GM19467 (cell line): ENCODE results near the gene PKM.
A peak's percentile ranks its signal among the peaks of the same experiment; 100 is the strongest.

Experiments used
- ATAC-seq: cut with Tn5 transposase; IDR thresholded peaks from one replicate; pipeline ENCODE4 v1.9.1; 2021; ENCODE audit warnings: mild to moderate bottlenecking, moderate library complexity; ENCODE audit not compliant: unreplicated experiment

PKM gene

DNA sequence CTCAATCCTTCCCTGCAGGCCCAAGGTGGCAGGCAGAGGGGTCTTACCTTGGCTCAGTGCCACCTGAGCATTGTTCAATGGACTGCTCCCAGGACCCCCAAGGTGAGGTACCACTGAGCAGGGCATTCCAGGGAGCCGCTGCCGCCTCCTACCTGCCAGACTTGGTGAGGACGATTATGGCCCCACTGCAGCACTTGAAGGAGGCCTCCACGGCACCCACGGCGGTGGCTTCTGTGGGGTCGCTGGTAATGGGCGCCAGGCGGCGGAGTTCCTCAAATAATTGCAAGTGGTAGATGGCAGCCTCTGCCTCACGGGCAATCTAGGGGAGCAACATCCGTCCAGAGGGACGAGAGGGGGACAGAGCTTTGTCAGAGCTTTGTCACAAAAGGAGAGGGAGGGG lies 28.7 kb downstream of the PKM start:
- ATAC-seq = no peak

DNA sequence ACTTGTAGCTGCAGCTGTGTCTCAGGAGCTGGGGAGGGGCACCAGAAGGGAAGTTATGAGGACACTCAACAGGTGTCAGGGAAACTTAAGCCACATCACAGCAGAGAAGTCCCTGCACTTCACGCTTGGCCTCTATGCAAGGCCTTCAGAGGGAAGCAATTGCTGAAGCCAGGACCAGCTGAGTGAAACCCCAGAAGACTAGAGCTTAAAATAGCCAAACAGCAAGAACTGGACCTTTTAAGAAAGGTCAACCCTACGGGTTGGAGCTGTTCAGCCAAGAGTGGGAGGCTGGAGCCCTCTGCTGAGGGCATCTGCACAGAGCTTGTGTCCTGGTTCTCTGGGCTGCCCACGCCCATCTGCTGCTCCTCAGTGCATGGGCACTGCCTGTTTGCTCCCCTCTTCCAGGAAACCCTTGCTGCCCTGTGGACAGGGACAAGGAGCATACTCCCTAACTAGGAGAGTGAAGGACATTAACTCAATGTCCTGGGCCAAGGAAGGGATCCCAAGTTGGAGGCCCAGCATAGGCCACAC lies 29.5 kb downstream of the PKM start:
- ATAC-seq = no peak

DNA sequence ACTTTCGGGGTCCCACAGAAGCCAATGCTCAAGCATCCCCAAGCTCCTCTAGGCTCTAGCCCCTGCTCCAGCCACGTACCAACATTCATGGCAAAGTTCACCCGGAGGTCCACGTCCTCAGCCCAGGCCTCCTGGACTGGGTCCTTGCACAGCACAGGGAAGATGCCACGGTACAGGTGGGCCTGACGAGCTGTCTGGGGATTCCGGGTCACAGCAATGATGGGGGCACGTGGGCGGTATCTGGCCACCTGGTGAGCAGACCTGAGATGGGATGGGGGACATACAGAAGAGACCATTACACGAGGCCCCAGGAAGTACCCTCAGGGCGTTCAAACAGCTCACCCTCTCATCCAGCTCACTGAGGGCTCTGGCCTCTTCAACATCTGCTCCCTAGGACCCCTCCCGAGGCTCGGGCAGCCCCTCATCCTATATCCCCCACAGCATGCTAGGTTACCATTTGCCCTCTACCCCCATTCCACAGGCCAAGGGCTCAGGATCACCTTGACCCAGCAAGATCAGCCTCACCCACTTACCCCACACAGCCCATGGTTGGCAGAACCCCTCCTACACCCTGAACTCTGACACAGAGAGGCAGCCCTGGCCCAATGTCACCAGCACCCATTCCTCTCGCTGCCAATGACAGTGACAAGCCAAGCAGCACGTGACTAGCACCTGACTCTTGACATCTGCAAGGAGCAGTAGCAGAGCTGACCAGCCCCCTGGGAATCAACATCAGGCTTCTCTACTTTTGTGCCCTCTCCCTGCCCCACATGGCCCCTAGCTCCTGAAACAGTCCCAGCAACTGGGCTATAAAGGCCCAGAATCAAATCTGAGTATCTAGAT lies 30.4 kb downstream of the PKM start:
- no peak for ATAC-seq

DNA sequence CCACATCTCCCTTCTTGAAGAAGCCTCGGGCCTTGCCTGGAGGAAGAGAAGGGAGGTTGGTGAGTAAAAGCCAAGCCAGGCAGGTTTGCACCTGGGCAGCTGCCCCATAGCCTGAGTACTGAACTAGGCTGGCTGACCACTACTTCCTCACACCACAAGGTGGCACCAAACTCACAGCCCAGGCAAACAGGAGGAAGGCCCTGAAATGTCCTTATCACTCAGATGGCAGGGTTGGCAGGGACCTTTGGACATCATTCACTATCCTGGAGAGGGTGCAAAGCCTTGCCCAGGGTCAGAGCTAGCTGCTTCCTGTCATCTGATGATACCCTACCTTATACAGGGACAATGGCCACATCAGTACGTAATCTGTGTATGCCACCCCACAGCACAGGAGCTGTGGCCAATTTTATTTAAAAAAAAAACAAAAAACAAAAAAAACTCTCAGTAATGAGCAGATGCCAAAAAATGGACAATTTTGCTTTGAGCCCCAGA lies 31.2 kb downstream of the PKM start:
- peak; percentile 42 for ATAC-seq

DNA sequence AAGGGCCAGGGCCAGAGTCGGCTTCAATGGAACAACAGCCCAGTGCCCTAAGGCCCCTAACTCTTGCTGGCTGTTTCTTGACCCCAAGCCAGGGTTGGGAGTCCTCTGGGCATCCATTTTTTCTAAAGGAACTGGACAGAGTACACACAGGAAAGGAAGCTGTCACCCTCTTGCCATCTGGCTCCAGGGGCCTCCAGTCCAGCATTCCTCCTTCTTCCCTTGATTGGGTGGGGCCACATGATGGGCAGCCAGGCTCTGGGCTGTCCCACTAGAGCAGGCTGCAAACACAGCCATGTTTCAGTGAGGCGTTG lies 31.8 kb downstream of the PKM start:
- ATAC-seq = no peak

DNA sequence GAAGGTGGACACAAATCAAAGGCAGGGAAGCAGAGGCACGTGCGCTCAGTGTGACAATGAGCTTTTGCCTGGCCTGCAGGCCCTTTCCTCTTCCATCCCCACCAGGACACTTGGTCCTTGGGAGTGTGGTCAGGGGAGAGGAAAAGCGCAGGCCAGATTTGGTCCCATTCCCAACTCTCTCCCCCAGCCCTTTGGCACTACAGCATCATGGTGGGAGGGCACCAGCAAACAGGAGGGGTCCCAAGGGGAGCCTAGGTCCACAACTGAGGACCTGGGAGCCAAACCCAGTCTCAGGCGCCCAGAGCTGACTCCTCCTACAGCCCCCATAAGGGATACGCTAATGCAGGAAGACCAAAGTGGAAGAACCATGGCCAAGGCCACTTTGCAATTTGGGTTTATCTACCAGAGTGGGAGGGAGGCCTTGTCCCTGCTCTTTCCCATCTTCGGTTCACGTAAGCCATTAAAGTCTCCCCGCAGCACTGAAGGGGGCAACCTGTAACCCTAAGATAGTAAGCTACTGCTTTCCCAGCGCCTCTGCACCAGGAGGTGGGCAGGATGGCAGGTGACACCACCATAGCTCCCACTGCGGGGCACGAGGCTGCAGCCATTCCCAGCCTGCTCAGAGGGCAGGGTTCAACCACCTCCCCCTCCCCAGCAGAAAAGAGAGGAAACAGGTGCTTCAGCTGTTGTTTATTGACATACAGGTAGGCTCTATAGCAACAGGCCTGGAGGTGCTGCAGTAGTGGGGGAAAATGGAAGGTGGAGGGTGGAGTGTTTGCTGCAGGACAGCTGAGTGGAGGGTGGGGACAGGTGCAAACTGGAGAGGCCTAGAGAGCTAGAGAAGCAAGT lies 32.4 kb downstream of the PKM start:
- ATAC-seq = no peak

DNA sequence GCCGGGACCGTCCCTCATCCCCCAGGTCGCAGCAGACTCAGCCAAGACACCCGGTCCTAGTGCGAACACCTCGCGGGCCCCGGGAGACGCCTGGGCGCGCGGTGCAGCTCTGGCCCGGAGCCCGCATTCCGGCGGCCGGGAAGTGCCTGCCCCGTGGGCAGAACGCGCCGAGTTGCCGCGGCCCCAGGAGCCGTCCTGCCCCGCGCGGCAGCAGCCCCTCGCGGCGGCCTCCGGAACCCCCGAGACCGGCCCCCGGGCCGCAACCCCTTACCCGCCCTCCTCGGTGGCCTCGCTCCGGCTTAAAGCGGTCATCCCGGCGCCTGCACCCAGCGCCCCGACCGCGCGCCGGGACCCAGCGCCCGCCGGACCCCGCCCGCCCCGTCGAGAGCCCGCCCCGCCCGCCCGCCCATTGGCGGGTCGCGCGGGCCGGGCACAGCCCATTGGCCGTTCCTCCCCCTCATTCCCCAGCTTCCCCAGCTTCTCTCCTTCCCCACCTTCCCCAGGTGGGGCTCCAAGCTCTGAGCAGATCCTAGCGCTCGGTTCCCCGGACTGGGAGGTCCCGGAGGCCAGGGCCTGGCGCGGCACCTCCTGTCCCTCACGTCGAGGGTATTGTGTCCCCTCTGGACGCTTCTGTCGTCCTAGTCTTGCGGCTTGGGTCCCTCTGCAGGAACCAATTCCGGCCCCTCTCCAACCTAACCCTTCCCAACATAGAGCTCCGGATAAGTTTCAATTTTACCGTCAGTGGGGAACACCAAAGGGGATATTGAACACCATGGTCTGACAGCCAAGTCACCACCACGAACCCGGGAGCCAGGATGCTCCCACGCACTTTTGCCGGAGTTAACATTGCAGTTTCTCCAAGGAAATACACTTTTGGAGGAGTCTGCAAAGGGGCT lies 33.3 kb downstream of the PKM start, which contains the start of gene GRAMD2A:
GRAMD2A (minus strand) TSS at position 328 of the 896 bp plus-strand sequence.
- ATAC-seq = no peak

DNA sequence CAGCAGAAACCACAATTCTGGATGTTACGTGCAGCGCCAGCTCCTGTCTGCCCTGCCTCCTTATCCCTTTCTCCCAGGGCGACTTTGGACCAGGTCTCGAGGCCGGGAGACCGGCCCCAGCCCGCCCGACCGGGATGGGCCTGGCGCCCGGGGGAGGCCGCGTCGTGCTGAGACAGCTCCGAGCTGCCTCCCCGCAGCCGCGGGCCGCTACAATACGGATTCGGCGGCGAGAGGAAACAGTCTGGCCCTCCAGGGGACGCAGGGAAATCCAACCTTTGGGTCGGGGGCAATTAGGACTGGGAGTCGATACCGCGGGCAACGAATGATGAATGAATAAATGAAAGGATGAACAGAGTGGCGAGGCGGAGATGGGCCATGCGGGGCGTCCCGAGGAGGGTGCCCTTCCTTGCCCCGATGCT lies 33.9 kb downstream of the PKM start:
- no peak for ATAC-seq

DNA sequence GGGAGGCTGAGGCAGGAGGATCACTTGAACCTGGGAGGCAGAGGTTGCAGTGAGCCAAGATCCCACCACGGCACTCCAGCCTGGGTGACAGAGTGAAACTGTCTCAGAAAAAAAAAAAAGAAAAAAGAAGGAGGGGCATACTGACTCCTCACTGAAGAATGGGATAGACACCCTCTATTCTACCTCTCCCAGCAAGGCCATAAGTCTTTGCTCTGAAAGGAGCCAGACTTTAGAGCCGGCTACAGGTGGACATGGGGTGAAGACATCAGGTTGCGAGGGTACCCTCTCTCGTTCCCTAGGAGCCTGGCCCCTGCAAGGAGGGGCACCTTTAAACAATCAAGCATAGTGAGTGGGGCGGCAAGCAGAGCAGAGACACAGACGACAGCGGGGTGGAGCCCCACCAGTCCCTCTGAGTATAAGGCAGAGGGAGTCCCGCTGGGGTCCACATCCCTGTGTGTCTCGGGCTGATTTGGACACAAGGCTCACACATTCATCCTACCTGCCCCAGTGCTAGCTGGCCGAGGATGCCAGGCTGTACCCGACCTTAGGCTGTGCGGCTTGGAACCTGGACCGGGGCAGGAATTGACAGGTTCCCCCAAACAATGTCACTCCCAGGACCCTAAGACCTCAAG lies 34.5 kb downstream of the PKM start:
- no peak for ATAC-seq

DNA sequence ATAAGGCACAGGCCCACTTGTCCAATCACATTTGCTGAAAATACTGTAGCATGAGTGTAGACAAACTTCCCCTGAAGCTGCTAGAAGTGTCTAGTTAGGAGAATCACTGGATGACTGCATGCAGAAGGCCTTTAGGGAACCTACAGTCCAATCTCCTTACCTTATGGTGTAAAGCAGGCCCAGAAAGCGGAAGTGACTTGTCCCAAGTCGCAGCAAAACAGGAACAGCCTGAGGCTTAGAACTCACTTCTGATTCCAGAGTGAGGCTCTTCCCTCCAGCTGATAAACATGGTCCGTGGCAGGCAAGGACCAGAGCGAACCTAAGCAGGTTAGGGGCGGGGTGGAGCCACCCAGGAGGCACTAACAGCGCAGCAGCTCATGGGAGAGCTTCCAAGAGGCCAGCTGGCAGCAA lies 35.9 kb downstream of the PKM start:
- ATAC-seq = no peak

DNA sequence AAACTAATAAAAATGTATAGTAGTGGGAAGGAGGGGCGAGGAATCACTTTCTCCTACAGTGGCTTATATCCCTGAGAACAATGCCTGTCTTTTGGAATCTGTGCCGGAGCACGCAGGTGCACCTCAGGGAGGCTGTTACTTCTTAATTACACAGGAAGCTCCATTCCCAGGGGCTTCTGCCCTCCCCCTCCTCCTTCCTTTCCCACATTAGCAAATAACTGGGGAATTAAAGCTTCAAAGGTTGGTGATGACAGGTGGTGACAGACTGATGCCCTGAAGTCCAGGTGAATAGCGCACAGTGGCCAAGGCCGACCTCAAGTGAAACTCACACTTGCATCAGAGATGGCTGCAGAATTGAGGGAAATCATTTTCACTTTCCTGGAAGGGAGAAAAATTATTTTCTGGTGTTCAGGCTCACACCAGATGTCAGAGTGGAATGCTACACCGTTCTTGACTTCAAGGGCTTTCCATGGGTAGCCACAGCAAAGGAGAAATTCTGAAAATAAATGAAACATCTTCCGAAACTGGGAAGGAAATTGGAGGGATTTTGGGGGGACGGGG lies 37.1 kb downstream of the PKM start:
- no peak for ATAC-seq

DNA sequence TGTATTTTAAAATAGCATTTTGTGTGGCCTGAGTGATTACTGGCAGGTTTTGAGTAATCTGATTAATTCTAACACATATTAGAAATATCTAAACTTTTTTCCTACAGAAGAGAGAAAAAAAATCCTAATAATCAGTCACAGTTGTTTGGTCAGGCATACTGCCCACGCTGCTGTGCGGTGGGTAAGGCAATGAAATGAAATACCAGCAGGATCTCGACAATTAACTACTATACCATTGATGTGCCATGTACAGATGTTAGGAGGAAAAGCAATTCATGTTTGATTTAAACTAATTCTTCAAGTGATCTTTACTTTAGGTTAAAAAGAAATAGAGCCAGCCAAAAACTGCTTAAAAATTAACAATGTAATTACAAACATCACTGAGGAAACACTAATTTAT lies 38.6 kb downstream of the PKM start:
- no peak for ATAC-seq

DNA sequence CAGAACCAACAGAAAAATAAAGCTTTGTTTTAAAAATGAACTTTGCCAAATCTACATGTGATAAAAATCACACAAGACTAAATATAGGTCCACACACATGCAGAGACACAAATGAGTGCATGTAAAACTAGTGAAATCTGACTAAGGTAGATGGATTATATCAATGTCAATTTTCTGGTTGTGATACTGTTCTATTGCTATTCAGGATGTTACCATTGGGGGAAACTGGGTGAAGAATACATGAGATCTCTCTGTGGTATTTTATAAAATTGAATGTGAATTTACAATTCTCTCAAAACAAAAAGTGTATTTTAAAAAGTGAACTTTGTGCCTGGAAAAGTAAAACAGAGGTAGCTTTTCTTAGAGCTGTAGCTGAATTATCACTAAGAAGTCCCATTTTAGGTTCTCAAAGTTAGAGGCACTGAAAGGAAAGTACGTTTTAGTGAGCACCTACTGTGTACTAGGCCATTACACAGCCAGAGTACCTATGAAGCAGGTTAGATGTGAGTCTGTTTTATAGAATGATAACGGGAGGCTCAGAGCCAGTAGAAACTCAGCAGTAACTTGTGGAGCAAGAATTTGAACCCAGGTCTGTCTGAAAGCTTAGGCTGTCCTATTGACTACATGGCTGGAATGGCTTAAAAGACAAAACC lies 41.6 kb downstream of the PKM start:
- no peak for ATAC-seq

DNA sequence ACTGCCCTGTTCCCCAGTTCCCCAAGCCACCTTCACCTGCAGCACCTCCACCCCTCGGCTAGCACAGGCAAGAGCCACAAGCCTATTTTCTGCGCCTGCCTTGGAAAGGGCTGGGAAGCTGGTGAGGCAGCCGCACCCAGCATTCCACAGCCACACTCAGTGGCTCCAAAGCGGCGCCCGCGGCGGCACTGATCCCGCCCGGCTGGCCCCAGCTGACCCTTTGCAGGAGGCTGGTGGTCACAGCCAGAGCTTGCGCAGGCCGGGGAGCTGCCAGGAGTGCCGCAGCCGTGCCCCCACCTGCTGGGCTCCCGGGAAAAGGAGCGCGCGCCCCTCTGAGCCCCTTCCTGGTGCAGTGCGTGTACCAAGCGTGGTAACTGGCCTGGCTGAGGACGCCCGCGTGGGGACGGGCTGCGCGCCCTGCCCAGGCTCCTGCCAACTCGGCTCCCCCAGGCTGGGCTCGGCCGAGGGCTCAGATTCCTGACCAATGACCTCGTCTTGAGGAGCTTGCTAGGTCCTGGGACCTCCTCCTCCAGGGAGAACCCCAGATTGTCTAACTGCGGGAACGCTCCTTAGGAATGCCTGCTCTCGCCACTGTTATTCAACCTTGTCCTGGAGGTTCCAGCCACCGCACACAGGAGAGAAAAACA lies 46.7 kb downstream of the PKM start:
- no peak for ATAC-seq

DNA sequence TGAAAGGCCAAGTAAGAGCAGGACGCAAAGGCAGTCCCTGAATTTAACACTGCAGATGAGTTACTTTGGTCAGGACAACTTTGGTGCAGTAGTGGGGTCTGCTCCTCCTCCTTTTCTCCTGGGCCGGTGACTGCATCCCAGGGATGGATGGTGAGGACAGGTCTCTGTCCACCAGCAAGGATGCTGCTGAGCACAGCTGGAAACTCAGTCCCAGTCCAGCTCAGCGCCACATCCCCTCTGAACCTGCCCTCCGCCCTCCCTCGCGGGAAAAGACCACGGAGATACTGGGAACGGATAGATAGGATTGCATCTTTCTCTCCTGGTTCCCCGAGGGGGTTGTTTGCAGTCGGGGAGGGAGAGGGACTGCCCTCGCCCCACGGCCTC lies 47.2 kb downstream of the PKM start:
- no peak for ATAC-seq

DNA sequence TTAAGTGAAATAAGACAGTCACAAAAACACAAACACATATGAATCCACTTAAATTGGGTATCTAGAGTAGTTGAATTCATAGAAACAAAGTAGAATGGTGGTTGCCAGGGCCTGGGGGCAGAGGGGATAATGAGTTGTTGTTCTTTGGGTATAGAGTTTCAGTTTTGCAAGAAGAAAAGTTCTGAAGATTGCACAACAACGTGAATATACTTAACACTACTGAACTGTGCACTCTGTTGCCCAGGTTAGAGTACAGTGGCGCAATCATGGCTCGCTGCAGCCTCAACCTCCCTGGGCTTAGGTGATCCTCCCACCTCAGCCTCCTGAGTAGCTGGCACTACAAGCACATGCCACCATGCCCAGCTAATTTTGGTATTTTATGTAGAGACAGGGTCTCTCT lies 48.3 kb downstream of the PKM start:
- no peak for ATAC-seq

DNA sequence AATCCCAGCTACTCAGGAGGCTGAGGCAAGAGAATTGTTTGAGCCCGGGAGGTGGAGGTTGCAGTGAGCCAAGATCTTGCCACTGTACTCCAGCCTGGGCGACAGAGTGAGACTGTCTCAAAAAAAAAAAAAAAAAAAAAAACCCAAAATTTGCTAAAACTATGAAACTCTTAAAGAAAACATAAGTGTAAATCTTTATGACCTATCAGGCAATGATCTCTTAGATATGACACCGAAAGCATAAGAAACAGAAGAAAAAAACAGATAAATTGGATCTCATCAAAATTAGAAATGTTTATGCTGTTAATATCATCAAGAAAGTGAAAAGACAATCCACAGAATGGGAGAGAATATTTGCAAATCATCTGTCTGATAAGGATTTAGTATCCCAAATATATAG lies 48.7 kb downstream of the PKM start:
- no peak for ATAC-seq

DNA sequence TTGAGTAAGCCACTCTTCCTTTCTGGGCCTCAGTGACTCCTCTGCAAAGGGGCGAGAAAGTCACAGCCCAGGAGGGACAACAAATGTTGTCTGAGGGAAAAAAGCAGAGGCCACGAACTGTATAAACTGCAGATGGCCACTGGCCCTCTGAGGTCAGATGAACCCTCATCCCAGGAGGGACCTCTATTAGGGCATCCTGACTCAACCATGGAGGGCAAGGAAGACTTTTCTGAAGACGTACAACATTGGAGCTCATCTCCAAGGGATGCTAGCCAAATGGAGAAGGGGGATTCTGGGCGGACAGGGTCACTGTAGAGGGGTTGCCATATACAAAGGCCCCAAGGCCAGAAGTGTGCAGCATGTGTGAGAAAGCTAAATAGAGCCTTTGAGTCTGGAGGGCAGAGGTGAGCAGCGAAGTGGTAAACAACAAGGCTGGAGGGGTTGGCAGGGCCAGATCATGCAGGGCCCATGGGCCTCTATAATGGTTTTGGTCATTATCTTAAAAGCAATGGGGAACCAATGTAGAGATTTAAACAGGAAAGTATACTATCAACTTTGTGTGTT lies 50.1 kb downstream of the PKM start:
- no peak for ATAC-seq
